Loucy (cell line): ENCODE measurements around the gene JPH2.

Source experiments
- CTCF ChIP-seq: fragments of 200-600 bp; sonication (generic); conservative IDR thresholded peaks from 2 replicates; pipeline ENCODE4 v1.5.1; 2014; ENCODE audit warnings: mild to moderate bottlenecking, antibody characterized with exemption, low read length
- EZH2phosphoT487 ChIP-seq: fragments of 200-600 bp; IDR thresholded peaks from 2 replicates; pipeline ENCODE4 v1.6.1; 2018; ENCODE audit warnings: antibody characterized with exemption, mild to moderate bottlenecking, moderate library complexity, borderline replicate concordance

GRCh38 chr20:44112456-44112855, 74.5 kb downstream of the JPH2 start:
- TF ChIP-seq CTCF (no peak), EZH2phosphoT487 (no peak)
